Fibroblast of mammary gland (primary cell): ENCODE results near the gene SYNE1.
A peak's percentile ranks its signal among the peaks of the same experiment; 100 is the strongest.

Source experiments
- DNase-seq: peaks from one replicate; pipeline ENCODE4 v3.0.0-alpha.2; 2010; ENCODE audit warnings: low read depth
- H3K4me3 ChIP-seq: 2 replicates; pipeline ENCODE4 v1.5.1; 2011; ENCODE audit warnings: low read depth, mild to moderate bottlenecking, low read length, moderate library complexity; ENCODE audit not compliant: control insufficient read depth
- TF ChIP-seq, protein P1 (sequence below): conservative IDR thresholded peaks from 2 replicates; pipeline ENCODE4 v1.5.1; 2011; ENCODE audit warnings: low read depth, low read length, inconsistent platforms; ENCODE audit not compliant: control insufficient read depth, insufficient read depth

Gene SYNE1

GRCh38 chr6:152226119-152226518, 411.0 kb downstream of the SYNE1 start:
- no peak for DNase-seq
- no peak overlapping the region for H3K4me3 ChIP-seq
- TF ChIP-seq, protein P1, sequence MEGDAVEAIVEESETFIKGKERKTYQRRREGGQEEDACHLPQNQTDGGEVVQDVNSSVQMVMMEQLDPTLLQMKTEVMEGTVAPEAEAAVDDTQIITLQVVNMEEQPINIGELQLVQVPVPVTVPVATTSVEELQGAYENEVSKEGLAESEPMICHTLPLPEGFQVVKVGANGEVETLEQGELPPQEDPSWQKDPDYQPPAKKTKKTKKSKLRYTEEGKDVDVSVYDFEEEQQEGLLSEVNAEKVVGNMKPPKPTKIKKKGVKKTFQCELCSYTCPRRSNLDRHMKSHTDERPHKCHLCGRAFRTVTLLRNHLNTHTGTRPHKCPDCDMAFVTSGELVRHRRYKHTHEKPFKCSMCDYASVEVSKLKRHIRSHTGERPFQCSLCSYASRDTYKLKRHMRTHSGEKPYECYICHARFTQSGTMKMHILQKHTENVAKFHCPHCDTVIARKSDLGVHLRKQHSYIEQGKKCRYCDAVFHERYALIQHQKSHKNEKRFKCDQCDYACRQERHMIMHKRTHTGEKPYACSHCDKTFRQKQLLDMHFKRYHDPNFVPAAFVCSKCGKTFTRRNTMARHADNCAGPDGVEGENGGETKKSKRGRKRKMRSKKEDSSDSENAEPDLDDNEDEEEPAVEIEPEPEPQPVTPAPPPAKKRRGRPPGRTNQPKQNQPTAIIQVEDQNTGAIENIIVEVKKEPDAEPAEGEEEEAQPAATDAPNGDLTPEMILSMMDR: no peak

DNA sequence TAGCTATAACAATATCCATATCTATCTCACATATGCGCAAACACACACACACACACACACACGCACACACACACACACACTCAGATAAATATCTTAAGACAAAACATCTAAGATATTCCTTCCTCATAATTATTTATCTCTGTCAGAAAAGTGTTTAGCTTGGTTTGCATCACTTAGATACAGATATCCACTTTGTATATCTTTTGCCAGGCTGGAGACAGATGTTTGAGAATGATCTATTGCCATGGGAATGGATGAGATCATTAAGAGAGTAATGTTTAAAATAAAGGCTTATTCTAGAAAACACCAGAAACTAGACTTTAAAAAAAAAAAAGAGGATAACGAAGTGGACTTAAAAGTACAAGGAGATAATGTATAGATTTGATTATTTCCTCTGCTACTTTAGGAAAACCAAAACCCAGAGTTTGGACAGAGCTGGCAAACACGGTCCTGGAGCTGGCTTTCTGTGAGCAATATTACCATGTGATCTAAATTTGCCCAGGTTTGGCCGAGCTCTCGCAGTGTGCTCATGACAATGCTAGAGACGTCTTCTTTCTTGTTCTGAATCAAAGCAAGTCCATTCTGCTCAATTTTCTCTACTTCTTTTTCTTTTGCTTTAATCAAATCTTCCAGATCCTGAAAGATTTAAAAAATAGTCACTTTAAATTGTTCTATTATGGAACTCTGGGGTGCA, 411.8 kb downstream of the SYNE1 start:
- TF ChIP-seq, protein P1: no peak
- peak; percentile 36 for DNase-seq
- H3K4me3 ChIP-seq: no peak overlapping the region

DNA sequence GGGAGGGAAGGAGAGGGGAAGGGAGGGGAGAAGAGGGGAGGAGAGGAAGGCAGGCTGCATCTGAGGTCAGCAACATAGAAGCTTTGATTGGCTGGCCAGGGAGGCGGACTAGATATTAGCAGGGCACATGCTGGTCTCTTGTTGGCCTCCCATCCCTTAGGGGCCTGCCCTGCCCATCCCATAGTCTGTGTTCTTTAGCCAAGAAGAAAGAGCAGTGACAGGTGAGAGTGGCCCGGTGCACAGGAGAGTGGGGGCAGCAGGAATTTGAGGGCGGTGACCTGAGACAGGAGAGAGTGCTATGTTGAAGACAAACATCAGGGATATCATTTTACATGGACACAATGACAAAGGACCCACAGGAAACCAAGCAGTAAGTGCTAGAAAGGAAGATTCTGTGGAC, 413.5 kb downstream of the SYNE1 start:
- TF ChIP-seq, protein P1: no peak
- DNase-seq: no peak
- H3K4me3 ChIP-seq: no peak overlapping the region

DNA sequence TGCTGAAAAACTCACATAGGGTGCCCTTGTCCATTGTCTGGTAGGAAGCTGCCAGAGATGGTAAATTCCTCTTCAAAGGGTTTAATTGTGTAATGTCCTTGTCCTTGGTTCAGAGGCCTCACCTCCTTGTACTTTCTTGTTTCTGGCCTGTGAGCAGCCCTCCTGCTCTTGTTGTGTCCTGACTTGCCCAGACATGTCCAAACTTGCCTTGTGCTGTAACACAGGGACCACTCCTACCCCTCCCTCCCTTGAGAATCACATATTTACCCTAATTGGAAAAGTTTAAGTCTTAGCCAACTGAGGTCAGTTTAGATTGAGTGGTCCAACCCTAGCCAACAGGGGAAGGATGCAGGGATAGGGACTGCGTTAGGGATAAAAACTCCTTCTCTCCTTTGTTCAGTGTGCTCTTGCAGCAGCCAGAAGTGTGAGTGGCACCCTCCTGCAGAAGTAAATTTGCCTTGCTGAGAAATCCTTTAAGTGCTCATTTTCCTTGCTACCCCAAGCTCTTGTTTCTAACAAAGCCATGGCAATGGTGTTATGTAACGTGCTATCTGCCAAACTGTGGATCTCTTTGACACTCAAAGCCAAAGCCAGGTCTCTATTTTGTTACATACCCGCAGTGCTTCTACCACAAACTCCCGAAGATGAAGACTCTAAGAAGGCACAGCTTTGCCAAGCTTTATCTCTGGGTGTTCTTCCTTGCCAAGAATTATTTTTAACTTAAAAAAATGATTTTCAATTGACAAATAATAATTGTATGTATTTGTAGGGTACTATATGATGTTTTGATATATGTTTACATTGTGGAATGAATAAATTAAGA, 415.1 kb downstream of the SYNE1 start:
- TF ChIP-seq, protein P1: no peak
- DNase-seq: peak; percentile 12
- H3K4me3 ChIP-seq: no peak overlapping the region

DNA sequence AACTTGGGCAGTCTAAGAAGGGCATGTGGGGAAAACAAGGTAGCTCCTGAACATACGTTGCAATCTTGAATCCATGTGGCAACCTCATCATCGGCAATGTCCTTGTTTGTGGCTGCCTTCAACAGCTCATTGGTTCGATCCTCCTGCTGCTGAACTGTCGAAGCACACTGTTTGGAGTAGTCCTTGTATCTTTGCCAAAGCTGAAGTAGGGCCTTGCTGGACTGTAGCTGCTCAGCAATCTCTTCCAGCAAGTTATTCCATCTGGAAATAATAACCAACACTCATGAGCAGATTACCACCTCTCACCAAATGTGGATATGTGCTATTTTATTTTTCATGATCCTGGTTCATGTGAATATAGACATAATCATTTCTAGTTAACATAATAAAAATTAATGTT, 416.4 kb downstream of the SYNE1 start:
- DNase-seq: peak; percentile 25
- TF ChIP-seq, protein P1: no peak
- no peak overlapping the region for H3K4me3 ChIP-seq

- H3K4me3 ChIP-seq: no peak overlapping the region
- TF ChIP-seq, protein P1: no peak
- no peak for DNase-seq
These were observed 418.3 kb downstream of the SYNE1 start for GRCh38 chr6:152218887-152219286.
